Posterior vena cava (tissue), 2 donors: ENCODE results near the gene ADGRD2. TPM values are rescaled to one million over a fixed set of nuclear protein-coding genes. Genes with fewer than 3 reads are reported as not detected.
A peak's percentile ranks its signal among the peaks of the same experiment; 100 is the strongest.

Source experiments
- DNase-seq: peaks from one replicate; pipeline ENCODE4 v3.0.0-alpha.2; 2020; ENCODE audit warnings: low spot score
- intact Hi-C, 2 donors: fragments of 100-400 bp; cut with DNase I; formaldehyde crosslinking; loops; one replicate each; pipeline versions ENCODE4 v1.14.1 to v1.14.2; 2022 to 2023
- total RNA-seq, 2 donors: library from RNA; stranded (reverse); fragmentation: NEBNext Ultra II Directional; extraction: Animal tissue kit (Norgen Biotek cat#: 25700); gene quantifications; one replicate each; pipeline ENCODE4 v1.2.1, GENCODE V29; 2021
- donor health status: DM: yes; HTN: yes; CAD: no.
- donor health status: DM: yes; HTN: yes; CAD: no.

The ADGRD2 gene
- total RNA-seq, 2 donors from 2014 or later = not detected

GRCh38 chr9:124502711-124503702, 52.8 kb downstream of the ADGRD2 start:
- intact Hi-C loops = no loop called here
- DNase-seq = no peak

DNA sequence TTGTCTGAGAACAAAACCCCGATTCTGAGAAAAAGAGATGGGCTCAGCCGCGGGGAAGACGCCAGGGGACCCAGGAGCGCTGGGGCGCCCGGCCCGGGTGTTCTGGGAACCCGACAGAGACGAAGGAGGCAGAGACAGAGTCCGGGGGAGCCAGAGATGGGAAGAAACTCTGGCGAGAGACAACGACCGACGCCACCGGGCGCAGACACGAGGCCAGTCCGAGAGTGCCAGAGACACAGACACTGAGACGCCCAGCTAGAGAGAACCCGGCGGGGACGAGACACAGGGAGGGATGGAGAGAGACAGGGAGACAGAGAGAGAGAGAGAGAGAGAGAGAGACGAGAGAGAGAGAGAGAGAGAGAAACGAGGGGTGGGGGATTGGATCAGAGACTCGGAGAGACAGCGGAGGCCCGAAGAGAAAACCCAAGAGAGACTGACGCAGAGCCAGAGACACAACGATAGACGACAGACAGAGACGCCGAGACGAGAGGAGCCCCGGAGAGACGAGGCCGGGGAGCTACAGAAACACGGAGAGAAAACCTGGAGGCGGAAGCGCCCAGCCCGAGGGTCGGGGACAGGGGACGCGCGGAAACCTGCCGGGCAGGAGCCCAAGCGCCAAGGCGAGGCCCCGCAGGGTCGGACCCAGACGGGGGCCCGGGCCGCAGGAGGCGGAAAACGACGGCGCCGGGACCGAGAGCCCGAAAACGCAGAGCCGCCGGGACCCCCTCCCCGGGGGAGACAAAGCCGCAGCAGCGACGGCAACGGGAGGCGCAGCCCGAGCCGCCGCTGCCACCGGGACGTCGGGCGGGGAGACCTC, 53.7 kb downstream of the ADGRD2 start:
- intact Hi-C loops = no loop called here
- no peak for DNase-seq

DNA sequence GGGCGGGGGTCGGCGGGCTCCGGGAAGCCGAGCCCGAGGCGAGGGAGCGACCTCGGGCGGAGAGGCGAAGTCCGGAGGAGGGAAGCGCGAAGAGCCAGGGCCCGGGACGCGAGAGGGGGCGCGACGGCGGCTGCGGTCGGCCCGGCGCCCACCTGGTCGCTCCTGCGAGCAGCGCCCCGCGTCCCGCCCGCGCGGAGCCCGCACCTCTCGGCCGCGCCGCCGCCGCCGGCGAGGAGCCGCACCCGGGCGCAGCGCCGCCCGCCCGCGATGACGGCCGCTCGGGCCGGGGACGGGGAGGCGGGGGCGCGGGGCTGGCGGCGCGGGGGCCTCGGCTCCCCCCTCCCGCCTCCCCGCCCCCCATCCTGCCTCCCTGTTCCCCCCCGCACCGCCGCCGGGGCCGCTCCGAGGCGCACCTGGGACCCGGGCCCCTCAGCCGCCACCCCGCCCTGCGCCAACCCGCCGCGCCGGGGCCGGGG, 54.3 kb downstream of the ADGRD2 start:
- no peak for DNase-seq
- intact Hi-C loops = no loop called here

DNA sequence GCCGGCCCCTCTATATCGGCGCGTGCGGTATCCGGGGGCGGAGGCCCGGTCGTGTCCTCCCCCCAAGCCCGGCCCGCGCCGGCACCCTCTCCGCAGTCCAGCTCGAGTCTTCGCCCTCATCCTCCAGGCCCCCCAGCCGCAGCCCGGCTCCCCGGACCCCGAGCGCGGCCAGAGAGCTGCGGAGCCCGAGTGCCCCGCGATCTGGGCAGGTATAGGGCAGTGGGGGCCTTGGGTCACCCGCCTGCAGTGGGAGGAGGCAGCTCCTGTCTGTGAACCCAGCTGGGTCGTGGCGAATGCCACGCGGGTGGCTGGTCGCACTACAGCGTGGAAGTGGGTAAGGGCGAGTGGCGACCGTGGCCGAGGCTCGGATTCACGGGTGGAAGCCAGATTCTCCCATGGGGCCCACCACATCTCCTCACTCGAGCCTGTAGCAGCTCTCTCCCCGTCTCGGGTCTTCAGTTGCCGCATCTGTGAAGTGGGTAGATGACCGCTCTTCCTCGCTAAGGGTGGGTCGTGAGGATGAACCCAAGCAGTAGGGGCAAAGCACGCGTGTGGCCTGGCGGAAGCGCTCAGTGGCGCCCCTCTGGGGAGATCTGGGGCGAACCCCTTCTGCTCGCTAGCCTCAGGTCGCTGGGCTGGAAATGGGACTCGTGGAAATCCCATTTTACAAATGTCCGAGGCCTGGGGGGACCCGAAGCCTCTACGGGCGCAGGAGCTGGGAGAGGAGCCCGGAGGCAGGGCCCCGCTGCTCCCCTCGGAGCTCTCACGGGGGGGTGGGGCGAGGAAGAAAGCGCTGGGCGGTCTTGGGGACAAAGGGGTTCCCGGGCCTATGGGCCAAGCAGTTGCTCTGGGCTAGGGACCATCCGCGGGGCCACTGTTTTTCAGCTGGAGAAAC, 55.0 kb downstream of the ADGRD2 start:
- intact Hi-C loops = no loop called here
- peak; percentile 76 for DNase-seq

DNA sequence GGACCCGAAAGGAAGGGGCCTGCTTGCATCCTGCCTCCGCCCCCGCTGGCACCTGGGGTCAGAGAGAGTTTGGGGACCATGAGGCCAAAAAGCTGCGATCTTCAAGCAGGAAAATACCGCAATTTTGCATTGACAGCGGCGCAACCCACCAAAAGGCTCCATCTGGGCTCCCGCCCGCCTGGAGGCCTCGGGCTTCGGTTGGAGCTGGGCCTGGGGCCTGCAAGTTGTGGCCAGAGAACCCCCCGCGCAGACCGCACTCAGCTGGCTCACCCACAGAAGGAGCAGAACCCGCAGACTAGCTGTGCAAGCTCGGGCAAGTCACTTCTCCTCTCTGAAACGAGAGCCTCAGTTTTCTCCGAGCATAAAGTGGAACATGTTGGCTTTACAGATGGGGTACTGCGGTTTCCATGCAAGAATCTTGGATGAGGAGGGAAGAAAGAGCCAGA, 55.7 kb downstream of the ADGRD2 start:
- no peak for DNase-seq
- intact Hi-C loops = no loop called here

- intact Hi-C loops = no loop called here
- peak; percentile 65 for DNase-seq
These were observed 56.2 kb downstream of the ADGRD2 start for GRCh38 chr9:124506433-124506832.

DNA sequence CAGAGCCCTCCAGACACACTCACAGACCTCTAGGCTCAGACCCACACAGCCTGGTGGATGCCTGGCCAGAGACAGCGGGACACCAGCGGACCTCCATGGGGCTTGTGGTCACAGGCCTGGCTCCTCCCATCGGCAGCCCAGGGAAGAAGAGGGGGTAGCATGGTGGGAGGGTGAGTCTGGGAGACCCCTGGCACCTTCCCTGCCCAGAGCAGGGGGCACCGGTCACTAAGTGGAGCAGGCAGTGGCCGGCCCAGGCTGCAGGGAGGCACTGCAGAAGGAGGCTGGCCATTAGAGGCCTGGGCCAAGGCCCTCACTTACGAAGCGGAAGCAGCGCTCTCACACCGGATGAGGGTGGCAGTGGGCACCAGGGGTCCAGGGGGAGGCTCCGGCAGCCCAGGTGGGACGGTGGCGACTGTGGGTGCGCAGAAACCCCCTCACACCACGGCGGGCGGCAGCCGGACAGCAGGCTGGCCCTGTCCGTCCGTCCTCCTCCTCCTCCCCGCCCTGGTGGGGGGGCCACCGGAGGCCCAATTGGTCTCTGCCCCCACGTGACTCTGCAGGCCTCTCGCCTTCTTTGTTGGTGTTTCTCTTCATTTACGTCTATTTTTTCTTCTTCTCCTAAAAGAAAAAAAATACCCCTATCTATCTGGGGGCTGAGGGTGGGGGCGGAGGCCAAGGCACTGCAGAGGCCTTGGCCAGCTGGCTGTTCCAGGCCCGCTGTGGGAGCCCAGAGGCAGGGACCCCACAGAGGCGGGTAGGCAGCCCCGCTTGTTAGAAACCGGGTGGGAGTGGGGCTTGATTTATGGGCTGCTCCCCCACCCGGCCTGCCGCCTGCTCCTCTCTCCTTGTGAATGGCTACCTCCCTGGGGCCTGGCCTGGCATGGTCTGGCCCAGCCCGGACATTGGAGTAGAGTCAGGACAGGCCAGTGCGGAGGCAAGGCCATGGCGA, 57.0 kb downstream of the ADGRD2 start, which contains the start of gene NR5A1:
NR5A1 (minus strand) TSS at position 469 of the 949 bp plus-strand sequence. CDS start 4,004 bp downstream, outside the sequence.
- intact Hi-C loops = no loop called here
- peak; percentile 72 for DNase-seq

GRCh38 chr9:124507880-124508423, 57.7 kb downstream of the ADGRD2 start:
- intact Hi-C loops = no loop called here
- no peak for DNase-seq

- intact Hi-C loops = no loop called here
- DNase-seq = peak; percentile 50
These were observed 60.6 kb downstream of the ADGRD2 start for GRCh38 chr9:124510650-124511425.

- DNase-seq = peak; percentile 64
These were observed 61.2 kb downstream of the ADGRD2 start for GRCh38 chr9:124511426-124511840.

GRCh38 chr9:124511891-124512805, 61.9 kb downstream of the ADGRD2 start:
- intact Hi-C loops = no loop called here

More at GRCh38 chr9:124511426-124511840, 61.2 kb downstream of the ADGRD2 start:
- intact Hi-C loops = no loop called here

GRCh38 chr9:124512806-124513204, 62.6 kb downstream of the ADGRD2 start:
- intact Hi-C loops = no loop called here
- peak; percentile 72 for DNase-seq

More at GRCh38 chr9:124511891-124512805, 61.9 kb downstream of the ADGRD2 start:
- peak; percentile 65 for DNase-seq

DNA sequence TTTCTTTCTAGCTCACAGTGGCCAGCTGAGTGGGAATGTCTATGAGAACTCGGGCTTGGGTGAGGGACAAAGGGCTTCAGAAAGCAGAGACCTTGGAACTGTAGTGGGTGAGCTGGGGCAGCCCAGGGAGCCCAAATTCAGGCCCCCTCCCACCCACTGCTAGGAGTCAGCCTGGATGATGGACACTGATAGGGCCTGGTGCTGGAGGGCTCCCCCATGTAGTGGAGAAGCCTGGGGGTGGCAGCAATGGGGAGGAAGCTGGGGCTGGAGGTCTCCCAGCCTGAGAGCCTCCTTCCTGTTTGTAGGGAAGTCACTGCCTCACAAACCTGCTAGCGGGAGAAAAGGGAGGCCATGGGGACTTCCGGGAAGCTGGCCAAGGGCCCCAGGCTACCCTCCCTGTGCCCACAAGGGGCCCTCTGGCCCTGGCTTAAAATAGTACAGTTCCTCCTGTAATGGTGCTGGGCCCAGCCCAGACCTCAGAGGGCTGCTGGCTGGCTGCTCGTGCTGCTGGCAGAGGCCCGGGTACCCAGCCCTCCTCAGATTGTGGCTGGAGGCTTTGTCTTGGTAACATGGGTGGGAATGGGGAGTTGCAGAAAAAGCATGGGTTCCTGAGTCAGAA, 63.2 kb downstream of the ADGRD2 start:
- intact Hi-C loops = no loop called here
- DNase-seq = peak; percentile 43

DNA sequence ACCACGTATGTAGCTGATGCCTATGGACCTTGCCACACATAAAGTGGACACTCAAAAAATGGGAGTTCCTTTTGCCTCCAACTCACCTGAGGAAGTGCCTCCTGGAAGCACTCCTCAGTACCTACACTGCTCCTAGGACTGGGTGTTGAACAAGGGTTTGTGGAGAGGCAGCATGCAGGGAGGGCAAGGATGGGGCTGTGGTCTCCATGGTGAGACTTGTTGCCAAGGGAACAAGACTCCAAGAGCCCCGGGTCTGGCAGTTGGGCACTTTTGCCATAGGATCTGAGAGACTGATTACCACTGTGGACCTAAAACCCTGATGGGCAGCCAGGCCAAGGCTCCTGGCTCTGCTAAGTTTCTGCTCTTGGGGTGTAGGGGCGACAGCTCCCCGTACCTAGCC, 63.9 kb downstream of the ADGRD2 start:
- peak; percentile 49 for DNase-seq

GRCh38 chr9:124514874-124515273, 64.6 kb downstream of the ADGRD2 start:
- intact Hi-C loops = no loop called here

More for the DNA sequence above, 63.9 kb downstream of the ADGRD2 start:
- intact Hi-C loops = no loop called here

More at GRCh38 chr9:124514874-124515273, 64.6 kb downstream of the ADGRD2 start:
- no peak for DNase-seq
